BE2C (cell line): Measurements from ENCODE around the gene DUSP22.
"Not testable (repeated sequence)": the region's sequence is repeated elsewhere in the genome, so short reads cannot be mapped to it uniquely, and the experiment has no call there.

ENCODE experiments used
- DNase-seq: peaks from one replicate; pipeline ENCODE4 v3.0.0-alpha.2; 2020
- H3K27me3 ChIP-seq: fragments of 250-450 bp; sonication (Bioruptor Pico); 2 replicates; pipeline ENCODE4 v1.5.1; 2020; ENCODE audit warnings: mild to moderate bottlenecking
- H3K36me3 ChIP-seq: fragments of 250-450 bp; sonication (Bioruptor Pico); 2 replicates; pipeline ENCODE4 v1.5.1; 2020; ENCODE audit warnings: mild to moderate bottlenecking
- H3K4me1 ChIP-seq: fragments of 250-450 bp; sonication (Bioruptor Pico); 2 replicates; pipeline ENCODE4 v1.5.1; 2020
- H3K4me3 ChIP-seq: 2 replicates; pipeline ENCODE4 v1.5.1; 2011; ENCODE audit warnings: low read depth, low read length
- H3K9me3 ChIP-seq: fragments of 250-450 bp; sonication (Bioruptor Pico); 2 replicates; pipeline ENCODE4 v1.5.1; 2020
- TF ChIP-seq, protein P1 (sequence below): IDR thresholded peaks from 2 replicates; pipeline ENCODE4 v1.5.1; 2012; ENCODE audit warnings: mild to moderate bottlenecking, low read depth, low read length

DUSP22 gene

DNA sequence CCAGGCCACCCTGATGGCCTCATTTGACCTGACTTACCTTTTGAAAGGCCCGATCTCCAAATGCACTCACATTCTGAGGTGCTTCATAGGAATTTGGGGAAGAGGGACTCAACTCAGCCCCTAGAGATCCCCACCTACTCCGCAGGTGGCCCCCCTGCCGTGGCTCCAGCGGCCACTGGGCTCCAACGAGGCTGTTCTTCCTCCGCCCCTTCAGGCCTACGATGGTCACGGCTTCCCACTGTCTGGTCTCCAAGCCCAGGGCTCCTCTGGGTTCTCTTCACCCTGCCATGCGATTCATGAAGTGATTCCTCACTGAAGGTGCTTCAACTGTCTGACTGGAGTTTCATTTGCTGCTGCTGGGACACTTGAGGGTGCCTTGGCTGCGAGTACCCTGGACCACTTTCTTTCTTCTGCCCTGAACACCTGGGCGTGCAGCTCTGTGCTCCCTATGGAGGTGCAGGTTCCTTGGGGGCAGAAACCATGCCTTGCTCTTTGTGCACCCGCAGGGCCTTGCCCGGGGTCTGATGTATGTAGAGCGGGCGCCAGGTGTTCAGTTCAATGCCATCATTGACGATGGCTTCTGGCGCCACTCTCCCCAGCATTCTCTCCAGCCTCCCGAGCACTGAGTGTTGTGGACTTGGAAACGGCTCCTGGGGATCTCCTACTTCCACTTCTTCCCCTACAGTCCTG lies 10.0 kb upstream of the DUSP22 start:
- Histone ChIP-seq H3K9me3 (no peaks in the 10 kb centered on the region), H3K36me3 (no peaks in the 10 kb centered on the region), H3K4me1 (no peaks in the 10 kb centered on the region), H3K27me3 (peaks cover 10% of the 10 kb centered on the region), H3K4me3 (no peak overlapping the region)
- TF ChIP-seq, protein P1, sequence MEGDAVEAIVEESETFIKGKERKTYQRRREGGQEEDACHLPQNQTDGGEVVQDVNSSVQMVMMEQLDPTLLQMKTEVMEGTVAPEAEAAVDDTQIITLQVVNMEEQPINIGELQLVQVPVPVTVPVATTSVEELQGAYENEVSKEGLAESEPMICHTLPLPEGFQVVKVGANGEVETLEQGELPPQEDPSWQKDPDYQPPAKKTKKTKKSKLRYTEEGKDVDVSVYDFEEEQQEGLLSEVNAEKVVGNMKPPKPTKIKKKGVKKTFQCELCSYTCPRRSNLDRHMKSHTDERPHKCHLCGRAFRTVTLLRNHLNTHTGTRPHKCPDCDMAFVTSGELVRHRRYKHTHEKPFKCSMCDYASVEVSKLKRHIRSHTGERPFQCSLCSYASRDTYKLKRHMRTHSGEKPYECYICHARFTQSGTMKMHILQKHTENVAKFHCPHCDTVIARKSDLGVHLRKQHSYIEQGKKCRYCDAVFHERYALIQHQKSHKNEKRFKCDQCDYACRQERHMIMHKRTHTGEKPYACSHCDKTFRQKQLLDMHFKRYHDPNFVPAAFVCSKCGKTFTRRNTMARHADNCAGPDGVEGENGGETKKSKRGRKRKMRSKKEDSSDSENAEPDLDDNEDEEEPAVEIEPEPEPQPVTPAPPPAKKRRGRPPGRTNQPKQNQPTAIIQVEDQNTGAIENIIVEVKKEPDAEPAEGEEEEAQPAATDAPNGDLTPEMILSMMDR = no peak
- DNase-seq = no peak

DNA sequence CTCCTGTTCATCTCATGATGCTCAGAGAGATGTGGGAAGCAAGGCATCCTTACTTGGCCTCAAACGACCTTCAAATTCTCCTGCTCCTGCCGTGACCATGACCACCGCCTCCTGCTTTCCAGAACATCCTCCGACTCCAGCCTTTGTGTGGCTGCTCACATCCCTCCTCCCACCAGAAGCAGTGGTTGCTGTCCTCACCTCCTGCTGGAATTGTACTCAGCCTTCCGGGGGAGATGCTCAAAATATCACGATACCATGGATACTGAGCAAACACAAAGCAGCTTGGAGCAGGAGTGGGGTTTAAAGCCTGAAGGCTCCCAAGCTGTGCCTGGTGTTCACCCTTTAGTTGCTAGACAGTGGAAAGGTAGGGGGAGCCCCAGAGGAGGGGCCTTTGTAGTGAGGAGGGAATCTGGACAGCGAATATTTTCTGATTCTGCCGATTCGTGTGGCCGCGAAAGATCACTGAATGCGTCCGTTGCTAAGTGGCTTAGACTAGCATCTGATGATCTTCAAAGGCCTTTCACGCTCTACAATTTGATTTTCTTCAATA lies 9.3 kb upstream of the DUSP22 start:
- Histone ChIP-seq H3K4me3 (no peak overlapping the region), H3K4me1 (no peaks in the 10 kb centered on the region), H3K9me3 (no peaks in the 10 kb centered on the region), H3K27me3 (peaks cover 10% of the 10 kb centered on the region), H3K36me3 (no peaks in the 10 kb centered on the region)
- DNase-seq = no peak
- TF ChIP-seq, protein P1 = no peak

DNA sequence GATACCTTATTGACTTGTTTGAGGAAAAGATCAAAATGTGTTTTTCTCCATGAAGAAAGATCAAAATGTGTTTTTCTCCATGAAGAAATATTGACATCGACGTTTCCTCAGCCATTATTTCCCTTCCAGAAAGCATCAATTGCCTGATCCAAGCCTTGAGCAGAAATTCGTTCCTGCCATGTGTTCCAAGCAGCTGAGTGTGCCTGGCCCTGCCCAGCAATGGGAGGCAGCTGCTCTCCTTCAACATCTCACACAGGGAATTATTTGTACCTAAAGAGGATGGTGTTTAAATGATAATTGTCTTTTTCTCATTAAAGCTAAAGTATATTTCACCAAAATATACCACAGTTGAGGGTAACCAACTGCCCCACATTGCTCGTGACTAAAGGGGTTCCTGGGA lies 7.8 kb upstream of the DUSP22 start:
- no peak for DNase-seq
- TF ChIP-seq, protein P1 = no peak
- no peak overlapping the region for H3K4me3 ChIP-seq
- peaks cover 10% of the 10 kb centered on the region for H3K27me3 ChIP-seq
- no peaks in the 10 kb centered on the region for H3K36me3 ChIP-seq
- H3K4me1 ChIP-seq = no peaks in the 10 kb centered on the region
- no peaks in the 10 kb centered on the region for H3K9me3 ChIP-seq

DNA sequence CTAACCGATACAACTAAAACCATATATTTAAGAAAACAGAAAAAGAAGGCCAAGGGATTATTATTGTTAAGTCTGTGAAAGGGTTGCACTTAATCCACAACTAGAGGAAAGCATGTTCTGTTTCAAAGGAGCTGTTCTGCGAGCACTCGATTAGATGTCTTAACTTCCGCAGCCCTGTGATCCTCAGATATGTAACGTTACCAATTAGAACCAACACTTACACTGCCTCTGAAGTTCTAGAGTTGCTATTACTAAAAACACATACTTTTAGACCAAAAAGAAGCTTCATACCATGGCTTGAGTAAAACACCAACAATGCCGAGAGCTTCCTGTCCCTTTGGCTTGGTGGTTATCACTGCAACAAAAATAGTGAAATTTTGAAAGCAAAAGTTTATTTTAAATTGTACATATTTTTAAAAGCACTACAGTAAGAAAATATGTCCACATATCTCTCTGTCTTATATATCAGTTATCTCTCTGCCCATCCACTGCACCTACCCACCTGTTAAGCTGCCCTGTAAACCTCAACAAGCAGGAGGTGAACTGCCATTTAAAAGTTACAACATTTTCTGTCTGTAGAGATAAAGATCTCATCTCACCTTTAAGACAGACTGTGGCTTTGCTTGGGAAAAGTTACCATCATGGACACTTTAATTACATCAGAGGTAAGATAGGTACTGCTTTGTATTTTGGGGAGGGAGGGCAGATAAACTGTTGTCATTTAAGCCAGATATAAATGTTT lies 7.1 kb upstream of the DUSP22 start:
- Histone ChIP-seq H3K4me1 (no peaks in the 10 kb centered on the region), H3K9me3 (no peaks in the 10 kb centered on the region), H3K36me3 (no peaks in the 10 kb centered on the region), H3K4me3 (no peak overlapping the region), H3K27me3 (peaks cover 7% of the 10 kb centered on the region)
- DNase-seq = no peak
- TF ChIP-seq, protein P1 = no peak

DNA sequence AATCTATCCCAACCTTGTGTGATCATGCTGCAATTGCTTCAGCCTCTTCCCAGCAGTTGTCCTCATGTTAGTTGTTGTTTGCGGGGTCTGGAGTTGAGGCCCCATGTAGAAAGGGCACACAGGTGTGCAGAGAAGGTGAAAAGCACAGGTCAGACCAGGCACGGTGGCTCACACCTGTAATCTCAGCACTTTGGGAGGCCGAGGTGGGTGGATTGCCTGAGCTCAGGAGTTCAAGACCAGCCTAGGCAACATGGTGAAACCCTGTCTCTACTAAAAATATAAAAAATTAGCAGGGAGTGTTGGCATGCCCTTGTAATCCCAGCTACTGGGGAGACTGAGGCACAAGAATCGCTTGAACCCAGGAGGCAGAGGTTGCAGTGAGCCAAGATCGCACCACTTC lies 6.4 kb upstream of the DUSP22 start:
- DNase-seq, H3K4me3 ChIP-seq, H3K9me3 ChIP-seq, H3K4me1 ChIP-seq, H3K27me3 ChIP-seq, H3K36me3 ChIP-seq: not testable (repeated sequence)

DNA sequence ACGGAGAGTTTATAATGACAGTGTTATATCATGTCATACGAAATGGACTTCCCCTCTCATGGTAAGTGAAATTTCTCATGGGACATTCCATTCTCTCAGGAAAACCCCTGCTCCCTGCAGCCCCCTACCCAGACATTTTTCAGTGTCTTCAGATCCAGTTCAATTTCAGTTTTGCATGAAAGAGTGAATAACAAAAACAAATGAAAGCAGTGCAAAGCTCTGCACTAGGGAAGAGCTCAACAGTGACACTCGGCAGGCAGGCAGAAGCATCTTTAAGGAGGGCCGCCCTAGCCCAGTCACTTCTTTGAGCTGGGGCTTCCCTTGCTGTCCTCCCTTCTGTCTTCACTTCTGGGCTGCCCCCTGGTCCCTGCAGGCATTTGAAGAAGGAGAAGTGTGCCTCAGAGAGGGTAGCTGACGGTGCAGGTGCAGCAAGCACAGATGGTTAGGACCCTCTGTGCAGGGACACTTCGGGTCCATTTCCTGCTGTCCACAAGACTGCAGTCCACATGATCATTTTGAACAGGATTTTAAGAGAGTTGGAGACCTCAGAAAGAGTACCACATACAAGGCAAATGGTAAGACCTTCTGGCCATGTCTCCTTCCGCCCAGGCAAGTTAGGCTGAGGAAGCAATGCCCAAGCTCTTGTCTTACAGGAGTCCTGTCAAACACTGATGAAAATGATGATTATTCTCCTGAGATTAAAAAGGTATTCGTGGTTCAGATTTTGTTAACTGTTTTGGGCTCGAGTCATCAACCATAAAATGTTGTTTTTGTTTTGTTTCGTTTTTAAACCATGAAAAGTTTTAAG lies 5.4 kb upstream of the DUSP22 start:
- Histone ChIP-seq H3K36me3 (no peaks in the 10 kb centered on the region), H3K4me1 (no peaks in the 10 kb centered on the region), H3K9me3 (no peaks in the 10 kb centered on the region), H3K4me3 (no peak overlapping the region), H3K27me3 (peaks cover 10% of the 10 kb centered on the region)
- no peak for DNase-seq
- TF ChIP-seq, protein P1 = no peak
